ENCODE data around the gene PTGER2.

GRCh38 chr14:52283099-52283498, 31.0 kb upstream of the PTGER2 start:
- TF ChIP-seq, protein P1, sequence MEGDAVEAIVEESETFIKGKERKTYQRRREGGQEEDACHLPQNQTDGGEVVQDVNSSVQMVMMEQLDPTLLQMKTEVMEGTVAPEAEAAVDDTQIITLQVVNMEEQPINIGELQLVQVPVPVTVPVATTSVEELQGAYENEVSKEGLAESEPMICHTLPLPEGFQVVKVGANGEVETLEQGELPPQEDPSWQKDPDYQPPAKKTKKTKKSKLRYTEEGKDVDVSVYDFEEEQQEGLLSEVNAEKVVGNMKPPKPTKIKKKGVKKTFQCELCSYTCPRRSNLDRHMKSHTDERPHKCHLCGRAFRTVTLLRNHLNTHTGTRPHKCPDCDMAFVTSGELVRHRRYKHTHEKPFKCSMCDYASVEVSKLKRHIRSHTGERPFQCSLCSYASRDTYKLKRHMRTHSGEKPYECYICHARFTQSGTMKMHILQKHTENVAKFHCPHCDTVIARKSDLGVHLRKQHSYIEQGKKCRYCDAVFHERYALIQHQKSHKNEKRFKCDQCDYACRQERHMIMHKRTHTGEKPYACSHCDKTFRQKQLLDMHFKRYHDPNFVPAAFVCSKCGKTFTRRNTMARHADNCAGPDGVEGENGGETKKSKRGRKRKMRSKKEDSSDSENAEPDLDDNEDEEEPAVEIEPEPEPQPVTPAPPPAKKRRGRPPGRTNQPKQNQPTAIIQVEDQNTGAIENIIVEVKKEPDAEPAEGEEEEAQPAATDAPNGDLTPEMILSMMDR (IDR thresholded peaks at IDR 0.05; ENCODE audit: low read length): no peak
- TF ChIP-seq EZH2 (IDR thresholded peaks at IDR 0.05; ENCODE audit: borderline replicate concordance, low read length): no peak
